OCI-LY7 (cell line): ENCODE measurements around the gene KMO. TPM values are rescaled to one million over a fixed set of nuclear protein-coding genes. Genes with fewer than 3 reads are reported as not detected.

Experiments used
- BruUV-seq: library from RNA; stranded (reverse); fragments of 400-500 nt; replicated peaks from 2 replicates; lab custom pipeline; 2021; lab: Mats Ljungman, UMichigan
- CTCF ChIA-PET: fragments of 300-600 bp; sonication (Branson Sonifier 250); formaldehyde crosslinking; loops from one replicate; lab custom pipeline; 2022; ENCODE audit warnings: antibody characterized with exemption; ENCODE audit not compliant: unreplicated experiment; lab: Charles Lee
- POLR2A ChIA-PET: fragments of 300-600 bp; sonication (Branson Sonifier 250); formaldehyde crosslinking; loops from one replicate; lab custom pipeline; 2022; ENCODE audit warnings: antibody characterized with exemption; lab: Charles Lee
- DNase-seq: peaks from one replicate; pipeline ENCODE4 v3.0.0-alpha.2; 2015; ENCODE audit warnings: low spot score
- H2AFZ ChIP-seq: fragments of 200-600 bp; sonication (generic), shearing (Covaris generic); 2 replicates; pipeline ENCODE4 v1.6.1; 2014; ENCODE audit warnings: mild to moderate bottlenecking, antibody characterized with exemption, low read length, moderate library complexity
- H3K27ac ChIP-seq: fragments of 200-600 bp; sonication (generic); 2 replicates; pipeline ENCODE4 v1.5.1; 2014; ENCODE audit warnings: mixed run types, low read depth, mild to moderate bottlenecking, moderate library complexity, low read length, inconsistent platforms; ENCODE audit not compliant: poor library complexity, severe bottlenecking
- H3K36me3 ChIP-seq: fragments of 200-600 bp; sonication (generic); 2 replicates; pipeline ENCODE4 v1.6.1; 2014; ENCODE audit warnings: mild to moderate bottlenecking, antibody characterized with exemption, low read length, moderate library complexity, mixed read lengths; ENCODE audit not compliant: insufficient read depth
- H3K4me1 ChIP-seq: fragments of 200-600 bp; sonication (generic); 2 replicates; pipeline ENCODE4 v1.5.1; 2014; ENCODE audit warnings: mild to moderate bottlenecking, low read length; ENCODE audit not compliant: insufficient read depth, poor library complexity, severe bottlenecking
- H3K4me2 ChIP-seq: fragments of 200-600 bp; sonication (generic); 2 replicates; pipeline ENCODE4 v1.6.1; 2014; ENCODE audit warnings: mild to moderate bottlenecking, low read length
- H3K4me3 ChIP-seq: fragments of 200-600 bp; sonication (generic); 2 replicates; pipeline ENCODE4 v1.5.1; 2014; ENCODE audit warnings: mild to moderate bottlenecking, low read depth, low read length; ENCODE audit not compliant: poor library complexity, severe bottlenecking
- H3K79me2 ChIP-seq: fragments of 200-600 bp; sonication (generic); 2 replicates; pipeline ENCODE4 v1.6.1; 2016; ENCODE audit warnings: low read depth, mild to moderate bottlenecking, low read length, moderate library complexity, mixed read lengths; ENCODE audit not compliant: insufficient read depth
- H3K9me2 ChIP-seq: fragments of 200-600 bp; sonication (generic); 2 replicates; pipeline ENCODE4 v1.6.1; 2016; ENCODE audit warnings: mild to moderate bottlenecking, low read length, mixed read lengths; ENCODE audit not compliant: insufficient read depth
- H3K9me3 ChIP-seq: fragments of 200-600 bp; sonication (generic); 2 replicates; pipeline ENCODE4 v1.6.1; 2014; ENCODE audit warnings: mild to moderate bottlenecking, mixed run types, low read length, mixed read lengths
- H4K20me1 ChIP-seq: fragments of 200-600 bp; sonication (generic); 2 replicates; pipeline ENCODE4 v1.6.1; 2014; ENCODE audit warnings: mild to moderate bottlenecking, antibody characterized with exemption, low read length, moderate library complexity, mixed read lengths; ENCODE audit not compliant: insufficient read depth
- CTCF ChIP-seq: fragments of 200-600 bp; sonication (generic); conservative IDR thresholded peaks from 2 replicates; pipeline ENCODE4 v1.5.1; 2014; ENCODE audit warnings: mild to moderate bottlenecking, antibody characterized with exemption, low read length, moderate library complexity, mixed read lengths
- EZH2phosphoT487 ChIP-seq: fragments of 200-600 bp; sonication (generic); IDR thresholded peaks from 2 replicates; pipeline ENCODE4 v1.6.1; 2018; ENCODE audit warnings: low read depth, borderline replicate concordance, mild to moderate bottlenecking, mixed run types, antibody characterized with exemption, low read length, moderate library complexity, mixed read lengths
- intact Hi-C: fragments of 100-400 bp; cut with micrococcal nuclease; formaldehyde crosslinking; loops from one replicate; pipeline ENCODE4 v1.10.0; 2022; ENCODE audit not compliant: unreplicated experiment
- total RNA-seq, 2 experiments: library from RNA; depleted of rRNA in 1 of 2; stranded (reverse); fragments of >200 nt in 1 of 2; shearing (Covaris generic) in 1 of 2; gene quantifications; 2 replicates each; pipeline ENCODE4 v1.2.3, GENCODE V29; 2014 to 2022

KMO gene
- total RNA-seq, 2 experiments from 2014 or later: 3.2 to 14.2 TPM

- no TSS peak for BruUV-seq
- intact Hi-C loops: no loop called here
- no peaks in the 10 kb centered on the region for H3K9me3 ChIP-seq
- H3K4me1 ChIP-seq: no peaks in the 10 kb centered on the region
- no peaks in the 10 kb centered on the region for H3K79me2 ChIP-seq
- H3K4me3 ChIP-seq: no peak overlapping the region
- H3K4me2 ChIP-seq: no peak overlapping the region
- ChIA-PET POLR2A (interaction anchor here (1.0 to 1.6 kb wide), 3 partner anchors 11 to 14 kb away, joined by 3 to 5 read pairs (median 3); no protein-coding TSS in a partner anchor), CTCF (interaction anchor here (0.9 kb wide), 1 partner anchor 11 kb away, joined by 3 read pairs; no protein-coding TSS in a partner anchor)
- H3K9me2 ChIP-seq: no peaks in the 10 kb centered on the region
- H2AFZ ChIP-seq: no peak overlapping the region
- TF ChIP-seq EZH2phosphoT487: no peak
- TF ChIP-seq CTCF: no peak
- peaks cover 93% of the 10 kb centered on the region for H3K36me3 ChIP-seq
- no peaks in the 10 kb centered on the region for H4K20me1 ChIP-seq
- H3K27ac ChIP-seq: no peak overlapping the region
- DNase-seq: no peak
Measured at GRCh38 chr1:241507189-241507863, 24.9 kb upstream of the KMO start.

DNA sequence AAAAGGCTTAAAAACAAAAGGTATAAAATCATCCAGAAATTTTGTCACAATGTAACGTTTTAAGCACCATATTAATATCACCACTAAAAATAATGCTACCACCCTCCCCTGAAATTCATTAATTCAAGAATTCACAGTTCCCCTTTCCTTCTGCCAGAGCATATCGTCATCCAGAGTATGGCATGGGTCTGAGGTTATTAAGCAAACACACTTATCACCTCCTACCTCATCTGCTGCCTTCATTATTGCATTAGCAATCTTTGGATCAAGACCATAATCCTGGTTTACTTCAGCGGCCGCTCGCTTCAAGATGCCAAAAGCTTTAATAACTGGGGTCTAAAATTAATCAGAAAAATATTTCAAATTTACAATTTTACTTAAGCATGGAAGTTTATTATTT is 18.8 kb upstream of the KMO start:
- peaks cover 74% of the 10 kb centered on the region for H3K36me3 ChIP-seq
- CTCF ChIA-PET: no interaction called here

More for the DNA sequence above, 18.8 kb upstream of the KMO start:
- no peak for DNase-seq
- POLR2A ChIA-PET: interaction anchor here (0.6 to 2.4 kb wide), 4 partner anchors 23 to 281 kb away, joined by 3 to 7 read pairs (median 3); no protein-coding TSS in a partner anchor
- no peak overlapping the region for H3K27ac ChIP-seq
- H3K9me3 ChIP-seq: no peaks in the 10 kb centered on the region
- no peak overlapping the region for H3K4me3 ChIP-seq
- H4K20me1 ChIP-seq: no peaks in the 10 kb centered on the region
- TF ChIP-seq EZH2phosphoT487 (no peak), CTCF (no peak)
- H2AFZ ChIP-seq: no peak overlapping the region
- H3K4me2 ChIP-seq: no peak overlapping the region
- no peaks in the 10 kb centered on the region for H3K9me2 ChIP-seq
- no TSS peak for BruUV-seq
- peaks cover 10% of the 10 kb centered on the region for H3K4me1 ChIP-seq
- intact Hi-C loops: loop anchor here (10.0 kb wide), 1 partner anchor 1271 kb away; no protein-coding TSS in a partner anchor
- H3K79me2 ChIP-seq: peaks cover 8% of the 10 kb centered on the region; the same call in 1 of the 2 replicates
